ENCODE measurements around the gene SPDYE2.
"Not testable (repeated sequence)": the region's sequence is repeated elsewhere in the genome, so short reads cannot be mapped to it uniquely, and the experiment has no call there.

- TF ChIP-seq CTCF (IDR thresholded peaks at IDR 0.05; ENCODE audit: low read depth, low read length, missing input control); SP1 (IDR thresholded peaks at IDR 0.05); EGR1 (IDR thresholded peaks at IDR 0.05; ENCODE audit: low read depth in 2 of 2); JUND (IDR thresholded peaks at IDR 0.05); TAF1 (conservative IDR thresholded peaks at IDR 0.05); GABPA (IDR thresholded peaks at IDR 0.05 in 1 of 2, conservative IDR thresholded peaks at IDR 0.05 in 1 of 2); REST (IDR thresholded peaks at IDR 0.05); RAD21 (IDR thresholded peaks at IDR 0.05); ZBTB33 (IDR thresholded peaks at IDR 0.05); RXRA (IDR thresholded peaks at IDR 0.05); YY1 (IDR thresholded peaks at IDR 0.05); MAX (IDR thresholded peaks at IDR 0.05); ATF3 (IDR thresholded peaks at IDR 0.05): not testable (repeated sequence)
Observed at GRCh38 chr7:102531583-102531982, 19.4 kb upstream of the SPDYE2 start.
